IPS-20b (cell line): ENCODE measurements around the gene FGF12.

Experiments used
- H3K27ac ChIP-seq: one replicate; pipeline ENCODE4 v1.5.1; 2013; ENCODE audit warnings: low read length
- H3K27me3 ChIP-seq: 2 replicates; pipeline ENCODE4 v1.6.1; 2013; ENCODE audit warnings: mild to moderate bottlenecking, low read length, inconsistent platforms; ENCODE audit not compliant: insufficient read depth
- H3K36me3 ChIP-seq: 2 replicates; pipeline ENCODE4 v1.6.1; 2013; ENCODE audit warnings: low read depth, mild to moderate bottlenecking, inconsistent platforms, low read length, moderate library complexity; ENCODE audit not compliant: insufficient read depth
- H3K4me1 ChIP-seq: 2 replicates; pipeline ENCODE4 v1.6.1; 2013; ENCODE audit warnings: mild to moderate bottlenecking, control low read depth, inconsistent platforms, low read length, moderate library complexity; ENCODE audit not compliant: insufficient read depth
- H3K4me3 ChIP-seq: 2 replicates; pipeline ENCODE4 v1.5.1; 2013; ENCODE audit warnings: mild to moderate bottlenecking, low read length, inconsistent platforms
- H3K9ac ChIP-seq: 2 replicates; pipeline ENCODE4 v1.6.1; 2013; ENCODE audit warnings: low read depth, mild to moderate bottlenecking, inconsistent platforms, low read length, moderate library complexity
- H3K9me3 ChIP-seq: 2 replicates; pipeline ENCODE4 v1.6.1; 2013; ENCODE audit warnings: mild to moderate bottlenecking, low read depth, low read length, inconsistent platforms; ENCODE audit not compliant: insufficient read depth

The FGF12 gene

GRCh38 chr3:192194085-192194484, 533.3 kb downstream of the FGF12 start:
- no peaks in the 10 kb centered on the region for H3K27me3 ChIP-seq
- H3K4me3 ChIP-seq = no peak overlapping the region
- H3K36me3 ChIP-seq = no peaks in the 10 kb centered on the region
- H3K9ac ChIP-seq = no peak overlapping the region
- no peaks in the 10 kb centered on the region for H3K4me1 ChIP-seq
- no peaks in the 10 kb centered on the region for H3K9me3 ChIP-seq
- no peak overlapping the region for H3K27ac ChIP-seq

DNA sequence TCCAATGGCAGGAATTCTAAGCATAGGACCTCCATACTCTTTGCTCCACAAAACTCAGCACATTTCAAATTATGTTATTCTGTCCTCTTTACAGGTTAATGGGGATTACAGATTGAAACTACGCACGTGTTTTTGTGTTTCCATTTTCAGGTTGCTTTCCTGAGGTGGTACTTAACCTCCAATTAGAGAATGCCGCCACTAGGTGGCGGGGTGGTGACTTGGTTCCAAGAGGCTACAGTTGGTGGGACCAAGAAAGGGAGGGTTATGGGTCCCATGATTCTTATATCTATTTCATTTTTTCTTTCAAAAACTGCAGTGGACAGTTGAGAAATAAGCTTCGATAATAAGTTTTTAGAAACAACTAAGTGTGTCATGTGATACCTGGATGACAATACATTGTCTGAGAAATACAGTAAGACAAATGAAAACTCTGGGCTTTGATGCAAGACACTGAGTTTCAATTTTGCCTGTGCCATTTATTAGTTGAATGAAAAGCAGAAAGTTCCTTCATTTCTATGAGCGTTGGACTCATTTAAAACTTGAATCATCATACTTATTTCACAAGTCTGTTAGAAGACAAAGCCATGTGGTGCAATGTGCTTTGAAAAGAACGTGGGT, 539.0 kb downstream of the FGF12 start:
- no peaks in the 10 kb centered on the region for H3K27me3 ChIP-seq
- H3K9ac ChIP-seq = no peak overlapping the region
- no peak overlapping the region for H3K4me3 ChIP-seq

GRCh38 chr3:192187485-192188051, 539.8 kb downstream of the FGF12 start:
- H3K9me3 ChIP-seq = no peaks in the 10 kb centered on the region
- H3K9ac ChIP-seq = no peak overlapping the region
- H3K4me1 ChIP-seq = peaks cover 15% of the 10 kb centered on the region
- H3K36me3 ChIP-seq = no peaks in the 10 kb centered on the region
- H3K27ac ChIP-seq = no peak overlapping the region
- no peaks in the 10 kb centered on the region for H3K27me3 ChIP-seq
- no peak overlapping the region for H3K4me3 ChIP-seq

More for the DNA sequence above, 539.0 kb downstream of the FGF12 start:
- Histone ChIP-seq H3K27ac (no peak overlapping the region), H3K9me3 (no peaks in the 10 kb centered on the region), H3K4me1 (peaks cover 15% of the 10 kb centered on the region), H3K36me3 (no peaks in the 10 kb centered on the region)

DNA sequence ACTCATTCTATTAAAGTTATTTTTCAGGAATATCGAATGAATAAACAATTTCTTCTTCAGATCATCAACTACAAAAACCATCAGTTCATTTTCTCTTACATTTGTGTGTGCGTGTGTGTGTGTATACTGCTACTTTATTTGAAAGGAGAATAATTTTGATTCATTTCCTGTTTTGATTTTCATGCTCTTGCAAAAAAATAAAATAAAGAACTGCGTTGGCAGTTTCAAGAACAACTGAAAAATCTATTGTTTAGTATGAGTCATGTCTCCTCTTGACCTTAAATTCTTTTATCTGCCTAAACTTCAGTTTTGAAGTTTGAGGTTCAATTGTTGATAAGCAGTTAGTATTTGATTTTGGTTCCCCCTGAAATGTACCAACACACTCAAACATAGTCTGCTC, 540.8 kb downstream of the FGF12 start:
- H3K4me3 ChIP-seq = 0 out of 2 replicates have a peak overlapping the region, but pooled peaks have one; percentile 3
- no peak overlapping the region for H3K9ac ChIP-seq
- H3K27ac ChIP-seq = no peak overlapping the region
- H3K9me3 ChIP-seq = no peaks in the 10 kb centered on the region
- peaks cover 15% of the 10 kb centered on the region for H3K4me1 ChIP-seq
- no peaks in the 10 kb centered on the region; the same call in 1 of the 2 replicates for H3K27me3 ChIP-seq
- no peaks in the 10 kb centered on the region for H3K36me3 ChIP-seq

DNA sequence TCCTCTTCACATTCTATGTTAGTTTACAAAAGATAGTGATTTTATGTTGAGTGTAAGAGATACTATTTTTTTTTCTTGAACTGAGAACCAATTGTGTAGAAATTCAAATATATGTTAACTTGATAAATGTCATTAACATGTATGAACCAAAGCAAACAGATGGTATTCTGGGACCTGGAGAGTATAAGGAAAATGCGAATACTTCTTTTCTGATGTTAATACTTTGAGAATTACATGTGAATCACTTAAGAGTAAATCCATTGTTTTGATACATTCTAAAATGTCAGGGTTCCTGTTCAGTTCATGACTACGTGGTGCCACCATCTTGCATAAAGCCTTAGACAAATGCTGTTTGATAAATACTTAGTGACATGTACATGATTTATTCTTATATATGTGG, 541.3 kb downstream of the FGF12 start:
- peaks cover 15% of the 10 kb centered on the region for H3K4me1 ChIP-seq
- 0 out of 2 replicates have a peak overlapping the region, but pooled peaks have one; percentile 3 for H3K4me3 ChIP-seq
- no peak overlapping the region for H3K27ac ChIP-seq
- H3K36me3 ChIP-seq = no peaks in the 10 kb centered on the region
- H3K9ac ChIP-seq = no peak overlapping the region
- H3K9me3 ChIP-seq = no peaks in the 10 kb centered on the region
- peaks cover 3% of the 10 kb centered on the region; the same call in 1 of the 2 replicates for H3K27me3 ChIP-seq

DNA sequence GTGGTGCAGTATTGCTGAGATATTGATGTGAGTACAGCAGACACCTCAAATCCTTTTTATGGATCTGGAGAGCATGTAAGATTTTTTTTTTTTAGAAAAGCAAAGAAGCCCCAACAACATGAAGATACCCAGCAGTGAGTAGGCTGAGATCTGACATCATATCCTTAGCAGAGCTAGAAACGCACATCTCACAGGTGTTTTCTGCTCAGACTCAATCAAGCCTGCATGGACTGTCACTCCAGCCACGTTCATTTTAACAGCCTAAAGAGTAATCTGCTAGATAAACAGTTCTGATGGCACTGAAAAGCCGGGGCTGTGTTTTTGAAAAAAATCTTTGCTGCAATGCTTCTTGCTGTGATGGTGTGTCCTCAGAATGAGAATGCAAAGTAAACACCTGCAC, 544.2 kb downstream of the FGF12 start:
- Histone ChIP-seq H3K9ac (no peak overlapping the region), H3K9me3 (no peaks in the 10 kb centered on the region), H3K4me1 (peaks cover 18% of the 10 kb centered on the region), H3K27me3 (peaks cover 27% of the 10 kb centered on the region; the same call in 1 of the 2 replicates), H3K4me3 (no peak overlapping the region), H3K36me3 (no peaks in the 10 kb centered on the region), H3K27ac (no peak overlapping the region)

GRCh38 chr3:192181151-192181550, 546.2 kb downstream of the FGF12 start:
- peaks cover 46% of the 10 kb centered on the region; the same call in 1 of the 2 replicates for H3K27me3 ChIP-seq
- H3K9ac ChIP-seq = no peak overlapping the region
- H3K4me1 ChIP-seq = peaks cover 4% of the 10 kb centered on the region; the same call in 1 of the 2 replicates
- no peak overlapping the region for H3K4me3 ChIP-seq
- H3K27ac ChIP-seq = no peak overlapping the region
- no peaks in the 10 kb centered on the region for H3K9me3 ChIP-seq
- no peaks in the 10 kb centered on the region for H3K36me3 ChIP-seq

- peaks cover 4% of the 10 kb centered on the region; the same call in 1 of the 2 replicates for H3K4me1 ChIP-seq
- no peak overlapping the region for H3K27ac ChIP-seq
- H3K27me3 ChIP-seq = peaks cover 50% of the 10 kb centered on the region; the same call in 1 of the 2 replicates
- H3K9me3 ChIP-seq = no peaks in the 10 kb centered on the region
- H3K9ac ChIP-seq = no peak overlapping the region
- no peak overlapping the region for H3K4me3 ChIP-seq
- no peaks in the 10 kb centered on the region for H3K36me3 ChIP-seq
Measured at GRCh38 chr3:192177383-192177782, 550.0 kb downstream of the FGF12 start.

- Histone ChIP-seq H3K9me3 (no peaks in the 10 kb centered on the region), H3K27ac (no peak overlapping the region), H3K4me1 (peaks cover 12% of the 10 kb centered on the region; the same call in 1 of the 2 replicates), H3K4me3 (no peak overlapping the region), H3K9ac (no peak overlapping the region), H3K36me3 (no peaks in the 10 kb centered on the region), H3K27me3 (peaks cover 29% of the 10 kb centered on the region; the same call in 1 of the 2 replicates)
Measured at GRCh38 chr3:192174283-192174682, 553.1 kb downstream of the FGF12 start.

DNA sequence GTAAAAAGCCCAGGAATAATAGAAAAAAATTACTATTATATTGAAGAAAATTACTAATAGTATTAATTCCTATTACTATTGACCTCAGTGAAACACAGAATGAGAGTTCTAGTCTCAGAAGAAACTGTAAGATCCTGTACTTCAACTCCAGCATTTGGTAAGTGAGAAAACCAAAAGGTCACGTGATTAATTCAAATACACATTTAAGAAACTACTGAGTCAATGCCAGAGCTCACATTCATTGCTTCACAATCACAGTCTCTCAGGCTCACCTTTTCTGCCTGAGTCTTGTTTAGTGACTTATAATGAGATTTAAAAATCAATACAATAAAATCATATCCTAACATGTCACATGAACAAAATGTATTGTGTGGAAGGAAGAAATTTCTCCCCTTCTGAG, 556.1 kb downstream of the FGF12 start:
- H3K27ac ChIP-seq = no peak overlapping the region
- H3K4me1 ChIP-seq = peaks cover 8% of the 10 kb centered on the region; the same call in 1 of the 2 replicates
- peaks cover 4% of the 10 kb centered on the region; the same call in 1 of the 2 replicates for H3K27me3 ChIP-seq
- no peak overlapping the region for H3K9ac ChIP-seq
- H3K4me3 ChIP-seq = no peak overlapping the region
- H3K36me3 ChIP-seq = no peaks in the 10 kb centered on the region
- no peaks in the 10 kb centered on the region for H3K9me3 ChIP-seq

DNA sequence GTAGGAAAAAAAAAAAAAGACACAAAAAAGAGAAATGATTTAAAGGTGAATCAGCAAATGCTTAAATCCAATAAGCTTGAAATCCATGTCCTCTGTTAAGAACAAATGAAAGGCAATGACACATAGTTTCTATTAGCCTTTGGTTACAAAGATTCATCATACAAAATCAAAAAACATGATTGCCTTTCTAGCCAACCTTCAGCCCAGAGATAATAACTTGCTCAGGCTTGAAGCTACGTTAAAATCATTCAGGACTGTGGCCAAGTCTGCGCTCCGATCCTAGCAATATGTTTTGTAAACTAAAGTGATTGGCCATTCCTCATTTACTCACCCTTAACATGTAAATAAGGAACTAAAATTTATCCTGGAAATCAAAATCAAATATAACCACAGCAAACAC, 556.7 kb downstream of the FGF12 start:
- Histone ChIP-seq H3K27ac (no peak overlapping the region), H3K9ac (no peak overlapping the region), H3K4me1 (peaks cover 8% of the 10 kb centered on the region; the same call in 1 of the 2 replicates), H3K36me3 (no peaks in the 10 kb centered on the region), H3K27me3 (no peaks in the 10 kb centered on the region; the same call in 1 of the 2 replicates), H3K4me3 (no peak overlapping the region), H3K9me3 (no peaks in the 10 kb centered on the region)

DNA sequence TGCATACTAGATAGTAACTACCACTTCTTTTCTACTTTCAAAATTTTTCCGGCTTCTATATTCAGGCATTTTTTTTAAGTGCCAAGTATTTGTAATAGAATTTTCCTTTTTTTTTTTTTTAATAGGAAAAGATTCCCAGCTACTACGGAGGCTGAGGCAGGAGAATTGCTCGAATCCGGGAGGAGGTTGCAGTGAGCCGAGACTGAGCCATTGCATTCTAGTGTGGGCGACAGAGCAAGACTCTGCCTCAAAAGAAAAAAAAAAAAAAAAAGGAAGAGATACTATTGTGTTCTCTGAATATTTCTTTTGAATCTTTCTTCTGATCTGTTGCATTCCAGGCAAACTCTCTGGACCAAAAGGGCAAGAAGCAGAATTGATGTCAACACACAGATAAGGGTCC, 557.3 kb downstream of the FGF12 start:
- H3K27ac ChIP-seq = no peak overlapping the region
- H3K36me3 ChIP-seq = no peaks in the 10 kb centered on the region
- H3K9me3 ChIP-seq = no peaks in the 10 kb centered on the region
- H3K9ac ChIP-seq = no peak overlapping the region; the same call in 1 of the 2 replicates
- H3K4me3 ChIP-seq = no peak overlapping the region
- H3K27me3 ChIP-seq = no peaks in the 10 kb centered on the region
- H3K4me1 ChIP-seq = peaks cover 8% of the 10 kb centered on the region; the same call in 1 of the 2 replicates
